Endothelial cell (in vitro differentiated cells): ENCODE data around the gene PRKAG2. TPM values are rescaled to one million over a fixed set of nuclear protein-coding genes. Genes with fewer than 3 reads are reported as not detected.

Experiments
- DNase-seq: peaks from one replicate; pipeline ENCODE4 v3.0.0; 2021; ENCODE audit warnings: low spot score
- H3K27ac Mint-ChIP-seq: one replicate; pipeline ENCODE4 v1.8.0; 2021; ENCODE audit warnings: mixed read lengths, inconsistent platforms; ENCODE audit not compliant: unreplicated experiment
- H3K27me3 Mint-ChIP-seq: one replicate; pipeline ENCODE4 v1.8.0; 2021; ENCODE audit warnings: mild to moderate bottlenecking, moderate library complexity, mixed read lengths, inconsistent platforms; ENCODE audit not compliant: unreplicated experiment
- H3K36me3 Mint-ChIP-seq: one replicate; pipeline ENCODE4 v1.8.0; 2021; ENCODE audit warnings: mild to moderate bottlenecking, low read depth, mixed read lengths, inconsistent platforms; ENCODE audit not compliant: unreplicated experiment
- H3K4me1 Mint-ChIP-seq: one replicate; pipeline ENCODE4 v1.8.0; 2021; ENCODE audit warnings: mild to moderate bottlenecking, mixed read lengths, inconsistent platforms; ENCODE audit not compliant: unreplicated experiment
- H3K4me3 Mint-ChIP-seq: one replicate; pipeline ENCODE4 v1.8.0; 2021; ENCODE audit warnings: mild to moderate bottlenecking, mixed read lengths, inconsistent platforms; ENCODE audit not compliant: unreplicated experiment
- H3K9me3 Mint-ChIP-seq: one replicate; pipeline ENCODE4 v1.8.0; 2021; ENCODE audit warnings: mixed read lengths, inconsistent platforms; ENCODE audit not compliant: unreplicated experiment
- total RNA-seq: library from RNA; stranded (reverse); fragmentation: NEBNext Ultra II Directional; extraction: Animal tissue kit (Norgen Biotek cat#: 25700); gene quantifications from one replicate; pipeline ENCODE4 v1.2.1, GENCODE V29; 2021; ENCODE audit not compliant: unreplicated experiment
- TF ChIP-seq, protein P1 (sequence below): fragments of 200-600 bp; sonication (generic); IDR thresholded peaks from one replicate; pipeline ENCODE4 v1.5.0; 2021; ENCODE audit warnings: antibody characterized with exemption; ENCODE audit not compliant: unreplicated experiment

PRKAG2 gene
- total RNA-seq, 1 donor from 2014 or later, result 16.0 TPM

DNA sequence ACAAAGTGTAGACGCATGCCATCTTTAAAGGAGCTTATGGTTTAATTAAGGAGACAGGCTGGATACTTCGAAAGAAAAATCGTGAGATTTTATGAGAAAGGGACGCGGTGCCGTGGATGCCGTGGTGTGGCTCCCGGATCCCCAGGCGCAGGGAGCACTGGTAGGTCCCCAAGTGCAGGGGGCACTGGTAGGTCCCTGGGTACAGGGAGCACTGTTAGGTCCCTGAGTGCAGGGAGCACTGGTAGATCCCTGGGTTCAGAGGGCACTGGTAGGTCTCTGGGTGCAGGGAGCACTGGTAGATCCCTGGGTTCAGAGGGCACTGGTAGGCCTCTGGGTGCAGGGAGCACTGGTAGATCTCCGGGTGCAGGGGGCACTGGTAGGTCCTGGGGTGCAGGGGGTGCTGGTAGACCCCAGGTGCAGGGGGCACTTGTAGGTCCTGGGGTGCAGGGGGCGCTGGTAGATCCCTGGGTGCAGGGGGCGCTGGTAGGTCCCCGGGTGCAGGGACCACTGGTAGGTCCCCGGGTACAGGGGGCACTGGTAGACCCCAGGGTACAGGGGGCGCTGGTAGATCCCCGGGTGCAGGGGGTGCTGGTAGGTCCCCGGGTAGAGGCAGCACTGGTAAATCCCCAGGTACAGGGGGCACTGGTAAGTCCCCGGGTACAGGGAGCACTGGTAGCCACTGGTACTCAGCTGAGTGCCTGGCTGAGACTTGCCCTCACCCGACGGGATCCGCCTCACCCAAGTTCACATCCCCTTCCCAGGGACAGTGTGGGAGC is 14.1 kb downstream of the PRKAG2 start:
- peaks cover 13% of the 10 kb centered on the region for H3K27me3 Mint-ChIP-seq
- no peak overlapping the region for H3K4me3 Mint-ChIP-seq
- H3K27ac Mint-ChIP-seq, result no peak overlapping the region
- TF ChIP-seq, protein P1, sequence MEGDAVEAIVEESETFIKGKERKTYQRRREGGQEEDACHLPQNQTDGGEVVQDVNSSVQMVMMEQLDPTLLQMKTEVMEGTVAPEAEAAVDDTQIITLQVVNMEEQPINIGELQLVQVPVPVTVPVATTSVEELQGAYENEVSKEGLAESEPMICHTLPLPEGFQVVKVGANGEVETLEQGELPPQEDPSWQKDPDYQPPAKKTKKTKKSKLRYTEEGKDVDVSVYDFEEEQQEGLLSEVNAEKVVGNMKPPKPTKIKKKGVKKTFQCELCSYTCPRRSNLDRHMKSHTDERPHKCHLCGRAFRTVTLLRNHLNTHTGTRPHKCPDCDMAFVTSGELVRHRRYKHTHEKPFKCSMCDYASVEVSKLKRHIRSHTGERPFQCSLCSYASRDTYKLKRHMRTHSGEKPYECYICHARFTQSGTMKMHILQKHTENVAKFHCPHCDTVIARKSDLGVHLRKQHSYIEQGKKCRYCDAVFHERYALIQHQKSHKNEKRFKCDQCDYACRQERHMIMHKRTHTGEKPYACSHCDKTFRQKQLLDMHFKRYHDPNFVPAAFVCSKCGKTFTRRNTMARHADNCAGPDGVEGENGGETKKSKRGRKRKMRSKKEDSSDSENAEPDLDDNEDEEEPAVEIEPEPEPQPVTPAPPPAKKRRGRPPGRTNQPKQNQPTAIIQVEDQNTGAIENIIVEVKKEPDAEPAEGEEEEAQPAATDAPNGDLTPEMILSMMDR, result no peak
- H3K36me3 Mint-ChIP-seq, result peaks cover 4% of the 10 kb centered on the region
- H3K9me3 Mint-ChIP-seq, result no peaks in the 10 kb centered on the region
- no peaks in the 10 kb centered on the region for H3K4me1 Mint-ChIP-seq
- no peak for DNase-seq

DNA sequence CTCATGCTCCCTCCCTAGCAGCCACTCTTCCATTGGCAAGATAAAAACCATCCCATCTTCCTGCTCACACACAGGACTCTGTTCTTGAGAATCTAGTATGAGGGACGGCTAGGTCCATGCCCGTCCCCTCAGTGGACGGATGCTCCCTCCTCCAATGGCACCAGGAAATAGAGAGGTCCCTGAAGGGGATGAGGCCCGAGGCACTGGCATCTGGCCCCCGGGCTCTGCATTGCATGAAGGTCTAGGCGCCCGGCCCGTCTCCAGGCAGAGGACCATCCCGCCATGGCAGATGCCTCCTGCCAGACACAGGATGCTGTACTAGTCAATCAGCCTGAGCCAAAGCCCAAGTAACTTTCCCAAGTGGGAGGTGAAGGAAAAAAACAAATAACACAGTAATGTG is 15.0 kb downstream of the PRKAG2 start:
- no peak overlapping the region for H3K4me3 Mint-ChIP-seq
- H3K27me3 Mint-ChIP-seq, result peaks cover 14% of the 10 kb centered on the region
- no peak for DNase-seq
- no peaks in the 10 kb centered on the region for H3K9me3 Mint-ChIP-seq
- no peak overlapping the region for H3K27ac Mint-ChIP-seq
- peaks cover 4% of the 10 kb centered on the region for H3K36me3 Mint-ChIP-seq
- no peaks in the 10 kb centered on the region for H3K4me1 Mint-ChIP-seq
- TF ChIP-seq, protein P1, result no peak

DNA sequence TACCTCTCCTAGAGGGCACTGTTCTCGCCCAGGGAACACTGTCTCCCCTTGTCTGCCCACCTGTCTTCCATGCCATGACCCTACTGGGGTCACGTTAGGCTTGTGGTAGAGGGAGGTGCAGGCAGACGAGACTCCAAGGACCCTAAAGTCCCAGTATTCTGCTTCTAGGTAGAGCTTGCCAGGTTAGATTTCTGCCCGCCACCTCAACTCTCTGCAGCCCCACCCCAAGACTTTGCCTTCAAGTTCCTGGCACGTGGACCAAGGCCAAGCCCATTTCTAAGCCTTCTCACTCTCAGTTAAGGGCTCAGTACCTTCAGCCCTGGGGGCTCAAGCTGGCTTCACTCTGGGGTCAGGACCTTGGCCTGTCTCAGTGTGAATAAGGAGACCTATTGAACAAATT is 16.1 kb downstream of the PRKAG2 start:
- Mint-ChIP-seq H3K4me1 (no peaks in the 10 kb centered on the region), H3K4me3 (no peak overlapping the region), H3K27ac (no peak overlapping the region), H3K36me3 (peaks cover 4% of the 10 kb centered on the region), H3K9me3 (no peaks in the 10 kb centered on the region), H3K27me3 (peaks cover 15% of the 10 kb centered on the region)
- TF ChIP-seq, protein P1, result no peak
- DNase-seq, result no peak

DNA sequence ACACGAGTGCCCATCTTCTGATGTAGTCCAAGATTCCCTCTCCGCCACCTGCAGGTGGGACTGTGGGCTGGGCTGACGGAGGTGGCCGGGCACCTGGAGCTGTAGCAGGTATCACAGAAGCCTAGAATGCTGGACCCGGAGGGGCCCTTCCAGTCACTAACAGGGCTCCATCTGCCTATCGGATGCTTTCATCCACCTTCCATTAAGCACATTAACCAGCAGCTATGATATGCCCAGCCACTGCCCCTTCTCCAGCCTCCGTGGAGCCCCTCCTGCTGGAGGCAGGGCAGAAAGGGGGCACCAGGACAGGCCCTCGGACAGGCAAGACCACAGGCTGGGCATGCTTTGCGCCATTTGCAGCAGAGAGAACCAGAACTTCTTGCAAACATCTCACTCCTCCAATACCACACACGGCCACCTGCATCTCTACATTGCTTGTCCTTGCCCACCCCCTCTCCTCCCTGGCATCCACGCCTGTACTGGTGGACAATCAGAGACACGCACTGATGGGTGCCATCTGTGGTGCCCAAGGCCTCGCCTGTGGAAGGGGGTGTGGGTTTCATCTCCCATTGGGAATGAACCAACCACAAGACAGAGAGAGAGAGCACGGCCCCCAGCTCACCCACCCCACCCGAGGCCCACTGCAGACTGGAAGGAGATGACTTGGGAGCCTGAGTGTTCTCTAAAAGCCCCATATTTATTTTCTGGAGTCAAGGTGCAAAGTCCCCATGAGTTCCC is 16.8 kb downstream of the PRKAG2 start:
- Mint-ChIP-seq H3K4me3 (no peak overlapping the region), H3K27ac (no peak overlapping the region), H3K27me3 (peaks cover 15% of the 10 kb centered on the region), H3K4me1 (no peaks in the 10 kb centered on the region), H3K9me3 (no peaks in the 10 kb centered on the region), H3K36me3 (peaks cover 4% of the 10 kb centered on the region)
- DNase-seq, result no peak
- TF ChIP-seq, protein P1, result no peak
